Ishikawa (cell line): ENCODE data around the gene SESN1.

ENCODE experiments used
- CEBPB ChIP-seq: IDR thresholded peaks from 2 replicates; pipeline ENCODE4 v1.6.1; 2012
- CREB1 ChIP-seq: IDR thresholded peaks from 2 replicates; pipeline ENCODE4 v1.6.1; 2012; ENCODE audit warnings: low read depth
- EGR1 ChIP-seq: IDR thresholded peaks from 2 replicates; pipeline ENCODE4 v1.6.1; 2012
- EP300 ChIP-seq: IDR thresholded peaks from 2 replicates; pipeline ENCODE4 v1.6.1; 2012; ENCODE audit warnings: borderline replicate concordance
- FOXM1 ChIP-seq: IDR thresholded peaks from 2 replicates; pipeline ENCODE4 v1.6.1; 2012; ENCODE audit warnings: low read depth, borderline replicate concordance
- MAX ChIP-seq: IDR thresholded peaks from 2 replicates; pipeline ENCODE4 v1.6.1; 2012
- NFIC ChIP-seq: IDR thresholded peaks from 2 replicates; pipeline ENCODE4 v1.6.1; 2012
- RAD21 ChIP-seq: IDR thresholded peaks from 2 replicates; pipeline ENCODE4 v1.6.1; 2012; ENCODE audit warnings: low read depth
- REST ChIP-seq: IDR thresholded peaks from 2 replicates; pipeline ENCODE4 v1.6.1; 2012; ENCODE audit warnings: low read depth, mild to moderate bottlenecking
- TAF1 ChIP-seq: IDR thresholded peaks from 2 replicates; pipeline ENCODE4 v1.6.1; 2012; ENCODE audit warnings: low read depth, mild to moderate bottlenecking
- TCF12 ChIP-seq: IDR thresholded peaks from 2 replicates; pipeline ENCODE4 v1.6.1; 2012; ENCODE audit warnings: low read depth
- TEAD4 ChIP-seq: IDR thresholded peaks from 2 replicates; pipeline ENCODE4 v1.6.1; 2012
- USF1 ChIP-seq: IDR thresholded peaks from 2 replicates; pipeline ENCODE4 v1.6.1; 2012
- YY1 ChIP-seq: IDR thresholded peaks from 2 replicates; pipeline ENCODE4 v1.6.1; 2012; ENCODE audit warnings: low read depth
- ZBTB7A ChIP-seq: IDR thresholded peaks from 2 replicates; pipeline ENCODE4 v1.6.1; 2012; ENCODE audit warnings: low read depth

SESN1 gene

GRCh38 chr6:108944707-108945680 is 149.7 kb downstream of the SESN1 start:
- TF ChIP-seq TAF1 (no peak), YY1 (no peak), TEAD4 (no peak), CEBPB (no peak), TCF12 (no peak)

- no peak for TF ChIP-seq USF1
- no peak for TF ChIP-seq CEBPB
- TF ChIP-seq EGR1: no peak
- no peak for TF ChIP-seq TEAD4
- TF ChIP-seq MAX: no peak
- peak; percentile 13; the same call in 1 of the 2 replicates for TF ChIP-seq RAD21
Measured at GRCh38 chr6:108944071-108944470, 150.6 kb downstream of the SESN1 start.

- TF ChIP-seq TAF1 (no peak), EP300 (no peak), CREB1 (no peak), REST (no peak), USF1 (no peak), ZBTB7A (no peak), NFIC (no peak), RAD21 (no peak), TEAD4 (no peak), MAX (no peak), FOXM1 (no peak), TCF12 (no peak), CEBPB (no peak)
Measured at GRCh38 chr6:108942556-108943492, 151.8 kb downstream of the SESN1 start.

GRCh38 chr6:108941859-108942258 is 152.8 kb downstream of the SESN1 start:
- no peak for TF ChIP-seq YY1
- TF ChIP-seq EP300: no peak
- no peak for TF ChIP-seq FOXM1
- TF ChIP-seq REST: no peak
- no peak for TF ChIP-seq TEAD4
- no peak for TF ChIP-seq NFIC
- TF ChIP-seq EGR1: no peak
- no peak for TF ChIP-seq RAD21
- TF ChIP-seq CREB1: no peak
- no peak for TF ChIP-seq TCF12
- no peak for TF ChIP-seq USF1
- TF ChIP-seq MAX: no peak
- TF ChIP-seq ZBTB7A: no peak
- no peak for TF ChIP-seq CEBPB
- TF ChIP-seq TAF1: no peak

GRCh38 chr6:108941281-108941680 is 153.4 kb downstream of the SESN1 start:
- no peak for TF ChIP-seq NFIC
- no peak for TF ChIP-seq EGR1
- no peak for TF ChIP-seq TAF1
- TF ChIP-seq RAD21: no peak
- no peak for TF ChIP-seq TEAD4
- TF ChIP-seq USF1: no peak
- TF ChIP-seq TCF12: no peak
- TF ChIP-seq EP300: no peak
- TF ChIP-seq MAX: no peak
- no peak for TF ChIP-seq CREB1
- TF ChIP-seq ZBTB7A: no peak
- TF ChIP-seq YY1: no peak
- TF ChIP-seq FOXM1: no peak
- no peak for TF ChIP-seq REST
- no peak for TF ChIP-seq CEBPB
